Pulmonary artery endothelial cell (primary cell): ENCODE measurements around the gene FCHO2. TPM values are rescaled to one million over a fixed set of nuclear protein-coding genes. Genes with fewer than 3 reads are reported as not detected.
"Not testable (repeated sequence)": the region's sequence is repeated elsewhere in the genome, so short reads cannot be mapped to it uniquely, and the experiment has no call there.

ENCODE experiments used
- DNase-seq: peaks from one replicate; pipeline ENCODE4 v3.0.0-alpha.2; 2011; ENCODE audit warnings: low read depth, low spot score
- total RNA-seq: library from RNA; depleted of rRNA; stranded (reverse); fragments of >200 nt; gene quantifications from 2 replicates; pipeline ENCODE4 v1.2.3, GENCODE V29; 2014

Gene FCHO2
- total RNA-seq, 1 donor from 2014 or later = 20.4 TPM

DNA sequence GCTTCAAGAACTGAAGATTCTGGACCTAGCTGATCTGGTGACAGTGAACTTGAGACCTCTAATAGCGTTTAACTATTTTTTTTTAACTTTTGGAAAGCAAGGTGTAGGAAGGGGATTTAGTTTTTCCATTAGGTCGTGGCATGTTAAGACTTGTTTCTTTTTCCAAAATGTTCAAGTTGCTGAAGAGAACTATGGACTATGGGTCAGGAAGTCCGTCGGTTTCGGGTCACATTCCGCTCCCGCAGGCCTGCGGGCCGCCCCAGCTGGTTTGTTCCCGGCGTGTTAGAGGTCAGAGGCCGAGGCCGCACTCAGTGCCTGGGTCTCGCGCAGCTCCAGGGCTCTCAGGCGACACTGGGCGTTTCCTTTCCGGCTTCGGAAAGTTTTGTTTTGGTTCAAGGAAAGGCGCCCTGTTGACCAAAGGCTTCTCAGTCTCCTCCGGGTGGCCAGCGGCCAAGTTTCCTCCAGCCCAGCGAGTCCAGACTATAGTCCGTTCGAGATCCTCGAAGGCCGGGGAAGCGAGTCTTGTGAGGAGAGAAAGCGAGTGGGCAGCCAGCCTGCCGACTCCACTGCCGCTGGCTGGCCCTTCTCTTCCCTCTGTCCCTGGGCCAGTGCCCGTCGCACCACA is 586 bp upstream of the FCHO2 start:
- DNase-seq = peak; percentile 27

DNA sequence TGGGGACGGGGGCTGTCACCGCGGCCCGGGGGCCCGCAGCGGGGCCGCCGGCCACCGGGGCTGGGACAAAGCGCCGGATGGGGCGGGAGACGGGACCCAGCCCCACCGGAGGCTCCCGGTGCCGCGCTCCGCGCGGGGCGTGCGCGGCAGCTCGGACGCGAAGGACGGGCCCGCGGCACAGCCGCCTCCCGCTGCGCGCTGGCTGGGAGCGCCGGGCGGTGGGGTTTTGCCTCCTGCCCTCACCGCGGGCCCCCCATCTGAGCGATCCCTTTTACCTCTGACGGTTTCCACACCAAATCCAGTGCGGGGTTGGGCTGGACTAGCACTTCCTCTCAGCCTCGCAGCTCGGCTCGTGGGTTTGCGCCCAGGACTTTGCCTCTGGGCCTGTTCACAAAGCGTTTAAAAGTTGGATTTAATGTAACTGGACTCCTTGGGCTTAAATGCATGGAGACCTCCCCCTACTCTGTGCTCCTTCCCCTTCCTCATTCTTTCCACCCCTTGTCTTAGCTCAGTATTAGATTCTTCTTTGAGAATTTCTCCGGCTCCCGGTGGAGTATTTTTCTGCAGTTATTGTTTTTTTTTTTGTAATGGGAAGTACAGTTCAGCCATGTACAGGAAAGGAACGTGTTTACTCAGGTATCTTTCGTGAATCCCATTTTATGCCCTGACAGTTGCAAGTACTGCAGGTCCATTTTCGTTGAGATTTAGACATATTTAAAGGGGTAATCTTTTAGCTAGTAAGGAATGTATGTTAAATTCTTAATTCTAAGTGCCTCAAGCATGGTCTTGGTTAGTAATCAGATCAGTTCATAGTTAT is 691 bp downstream of the FCHO2 start:
- no peak for DNase-seq

DNA sequence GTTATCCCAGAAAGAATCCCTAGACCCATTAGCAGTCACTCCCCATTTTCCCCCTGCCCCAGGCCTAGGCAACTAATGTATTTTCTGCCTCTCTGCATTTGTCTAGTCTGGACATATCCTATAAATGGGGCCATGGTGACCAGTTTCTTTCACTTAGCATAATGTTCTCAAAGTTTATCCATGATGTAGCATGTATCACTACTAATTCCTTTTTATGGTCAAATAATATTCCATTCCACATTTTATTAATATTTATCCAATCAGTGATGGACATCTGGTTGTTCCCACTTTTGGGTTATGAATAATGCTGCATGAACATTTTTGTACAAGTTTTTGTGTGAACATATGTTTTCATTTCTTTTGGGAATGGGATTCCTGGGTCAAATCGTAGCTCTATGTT is 1.5 kb downstream of the FCHO2 start:
- DNase-seq = no peak

DNA sequence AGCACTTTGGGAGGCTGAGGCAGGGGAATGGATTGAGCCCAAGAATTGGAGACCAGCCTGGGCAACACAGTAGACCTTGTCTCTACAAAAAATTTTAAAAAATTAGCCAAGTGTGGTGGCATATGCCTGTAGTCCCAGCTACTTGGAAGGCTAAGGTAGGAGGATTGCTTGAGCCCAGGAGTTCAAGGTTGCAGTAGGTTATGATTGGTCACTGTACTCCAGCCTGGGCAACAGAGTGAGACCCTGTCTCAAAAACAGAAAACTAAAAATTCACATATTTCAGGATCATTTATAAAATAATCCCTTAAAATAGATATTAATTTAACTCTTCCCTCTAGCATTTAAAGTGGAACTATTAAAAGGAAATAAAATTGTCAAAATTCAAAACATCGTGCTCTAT is 3.4 kb downstream of the FCHO2 start:
- DNase-seq = no peak

DNA sequence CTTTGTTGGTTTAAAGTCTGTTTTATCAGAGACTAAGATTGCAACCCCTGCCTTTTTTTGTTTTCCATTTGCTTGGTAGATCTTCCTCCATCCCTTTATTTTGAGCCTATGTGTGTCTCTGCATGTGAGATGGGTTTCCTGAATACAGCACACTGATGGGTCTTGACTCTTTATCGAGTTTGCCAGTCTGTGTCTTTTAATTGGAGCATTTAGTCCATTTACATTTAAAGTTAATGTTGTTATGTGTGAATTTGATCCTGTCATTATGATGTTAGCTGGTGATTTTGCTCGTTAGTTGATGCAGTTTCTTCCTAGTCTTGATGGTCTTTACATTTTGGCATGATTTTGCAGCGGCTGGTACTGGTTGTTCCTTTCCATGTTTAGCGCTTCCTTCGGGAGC is 18.6 kb downstream of the FCHO2 start:
- not testable (repeated sequence) for DNase-seq

DNA sequence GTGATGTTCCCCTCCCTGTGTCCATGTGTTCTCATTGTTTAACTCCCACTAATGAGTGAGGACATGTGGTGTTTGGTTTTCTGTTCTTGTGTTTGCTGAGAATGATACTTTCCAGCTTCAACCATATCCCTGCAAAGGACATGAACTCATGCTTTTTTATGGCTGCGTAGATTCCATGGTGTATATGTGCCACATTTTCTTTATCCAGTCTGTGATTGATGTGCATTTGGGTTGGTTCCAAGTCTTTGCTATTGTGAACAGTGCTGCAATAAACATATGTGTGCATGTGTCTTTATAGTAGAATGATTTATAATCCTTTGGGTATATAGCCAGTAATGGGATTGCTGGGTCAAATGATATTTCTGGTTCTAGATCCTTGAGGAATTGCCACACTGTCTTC is 21.0 kb downstream of the FCHO2 start:
- not testable (repeated sequence) for DNase-seq

DNA sequence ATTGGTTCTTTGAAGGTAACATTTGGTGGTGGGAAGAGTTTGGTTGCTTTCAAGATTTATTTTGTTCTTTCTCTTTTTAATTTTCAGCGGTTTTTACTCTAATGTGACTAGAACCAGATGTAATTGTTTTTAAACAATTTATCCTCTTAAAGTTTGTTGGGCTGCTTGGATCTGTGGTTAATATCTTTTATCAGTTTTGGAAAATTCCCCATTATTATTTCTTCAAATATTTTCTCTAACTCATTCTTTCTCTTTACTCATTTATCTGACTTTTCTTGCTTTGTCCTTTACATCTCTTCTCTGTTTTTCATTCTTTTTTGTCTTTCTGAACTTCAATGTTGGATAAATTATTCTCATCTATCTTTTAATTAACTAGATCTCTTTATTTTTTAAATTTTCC is 29.9 kb downstream of the FCHO2 start:
- DNase-seq = no peak

DNA sequence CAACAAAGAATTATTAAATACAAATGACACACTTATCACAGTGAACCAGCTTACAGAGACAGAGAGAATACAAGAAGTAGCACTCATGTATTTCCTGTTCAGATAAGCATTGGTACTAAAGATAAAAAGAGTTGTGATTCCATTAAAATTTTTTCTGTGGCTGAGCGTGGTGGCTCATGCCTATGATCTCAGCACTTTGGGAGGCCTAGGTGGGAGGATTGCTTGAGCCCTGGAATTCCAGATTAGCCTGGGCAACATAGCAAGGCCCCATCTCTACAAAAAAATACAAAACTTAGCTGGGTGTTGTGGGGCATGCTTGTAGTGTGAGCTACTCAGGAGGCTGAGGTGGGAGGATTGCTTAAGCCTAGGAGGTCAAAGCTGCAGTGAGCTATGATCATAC is 32.9 kb downstream of the FCHO2 start:
- DNase-seq = peak; percentile 24

DNA sequence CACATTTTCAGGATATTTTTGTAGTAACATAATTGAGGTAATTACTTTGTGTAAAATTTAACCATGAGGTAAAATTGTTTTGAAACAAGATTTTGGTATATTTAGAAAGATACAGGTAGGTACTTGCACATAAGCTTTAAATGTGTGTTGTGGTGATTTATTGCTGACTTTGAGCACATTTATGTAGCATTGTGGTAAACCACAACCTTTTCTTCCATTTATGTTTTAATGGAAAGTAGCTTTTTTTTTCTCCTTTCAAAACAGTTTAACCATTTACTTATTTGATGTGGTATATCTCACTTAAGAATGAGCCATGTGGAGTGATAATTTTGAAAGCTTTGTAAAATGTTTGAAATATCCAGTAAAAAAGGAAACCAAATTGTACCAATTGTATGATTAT is 35.6 kb downstream of the FCHO2 start:
- no peak for DNase-seq

DNA sequence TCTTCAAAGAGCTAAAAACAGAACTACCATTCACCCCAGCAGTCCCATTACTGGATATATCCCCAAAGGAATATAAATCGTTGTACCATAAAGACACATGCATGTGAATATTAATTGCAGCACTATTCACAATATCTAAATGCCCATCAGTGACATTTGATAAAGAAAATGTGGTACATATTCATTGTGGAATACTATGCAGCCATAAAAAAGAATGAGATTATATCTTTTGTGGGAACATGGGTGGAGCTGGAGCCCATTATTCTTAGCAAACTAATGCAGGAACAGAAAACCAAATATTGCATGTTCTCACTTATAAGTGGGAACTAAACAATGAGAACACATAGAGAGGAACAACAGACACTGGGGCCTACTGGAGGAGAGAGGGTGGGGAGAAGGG is 38.7 kb downstream of the FCHO2 start:
- no peak for DNase-seq

DNA sequence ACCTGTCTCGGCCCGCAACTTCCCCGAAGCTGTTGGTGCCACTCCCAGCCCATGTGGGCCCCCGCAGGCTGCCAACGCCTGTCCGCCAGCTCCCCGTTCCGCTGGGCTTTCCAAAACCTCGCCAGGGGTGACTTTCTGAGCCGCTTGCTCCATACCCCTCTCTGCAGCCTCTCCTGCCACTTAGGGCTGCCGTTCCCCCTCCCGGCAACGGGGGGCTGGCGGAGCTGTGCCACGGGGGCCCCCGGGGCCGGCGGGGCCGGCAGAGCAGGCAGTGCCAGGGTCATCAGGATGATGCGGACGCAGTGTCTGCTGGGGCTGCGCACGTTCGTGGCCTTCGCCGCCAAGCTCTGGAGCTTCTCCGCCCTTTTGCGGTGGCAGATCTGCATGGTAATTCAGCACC is 40.8 kb downstream of the FCHO2 start:
- no peak for DNase-seq

DNA sequence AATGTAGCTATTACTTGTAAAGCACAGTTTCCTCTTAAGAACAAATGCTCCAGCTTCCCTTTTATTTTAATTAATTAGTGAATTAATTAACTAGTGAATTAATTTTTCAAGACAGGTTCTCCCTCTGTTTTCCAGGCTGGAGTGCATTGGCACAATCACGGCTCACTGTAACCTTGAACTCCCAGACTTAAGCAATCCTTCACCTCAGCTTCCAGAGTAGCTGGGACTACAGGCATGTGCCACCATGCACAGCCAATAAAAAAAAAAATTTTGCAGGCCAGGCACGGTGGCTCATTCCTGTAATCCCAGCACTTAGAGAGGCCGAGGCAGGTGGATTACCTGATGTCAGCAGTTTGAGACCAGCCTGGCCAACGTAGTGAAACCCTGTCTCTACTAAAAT is 44.1 kb downstream of the FCHO2 start:
- DNase-seq = no peak

DNA sequence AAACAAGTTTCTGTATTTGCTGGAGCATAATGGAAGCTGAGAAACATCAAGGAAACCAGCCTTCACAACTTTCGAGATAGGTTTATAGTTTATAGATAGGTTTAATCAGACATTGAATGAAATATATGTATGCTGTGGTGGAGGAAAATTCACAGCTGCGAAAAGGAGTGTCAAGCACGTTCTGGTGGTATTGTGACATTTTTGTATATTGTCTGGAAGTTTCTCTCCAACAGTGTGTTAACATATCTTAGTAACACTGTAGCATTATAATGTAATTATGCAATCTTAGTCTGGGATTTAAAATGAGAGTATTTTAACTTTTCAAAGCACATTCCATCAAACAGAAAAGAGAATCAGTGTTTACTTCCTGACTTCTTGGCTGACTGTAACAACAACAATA is 50.0 kb downstream of the FCHO2 start:
- no peak for DNase-seq

DNA sequence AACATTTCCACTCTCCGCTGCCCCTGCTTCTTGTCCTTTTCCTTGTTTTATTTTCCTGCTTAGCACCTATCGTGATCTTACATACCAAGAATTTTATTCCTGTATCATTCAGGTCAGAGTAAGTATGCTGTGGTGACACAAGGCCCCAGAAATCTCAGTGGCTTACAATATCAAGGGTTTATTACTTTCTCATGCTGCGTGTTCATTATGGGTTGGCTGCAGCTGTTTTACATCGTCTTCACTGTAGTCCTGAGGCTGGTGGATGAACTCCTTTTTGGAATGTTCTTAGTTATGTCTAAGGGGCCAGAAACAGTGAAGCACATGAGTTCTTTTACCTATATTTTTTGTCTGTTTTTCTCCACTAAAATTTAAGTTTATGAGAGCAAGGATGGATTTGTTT is 51.2 kb downstream of the FCHO2 start:
- no peak for DNase-seq

DNA sequence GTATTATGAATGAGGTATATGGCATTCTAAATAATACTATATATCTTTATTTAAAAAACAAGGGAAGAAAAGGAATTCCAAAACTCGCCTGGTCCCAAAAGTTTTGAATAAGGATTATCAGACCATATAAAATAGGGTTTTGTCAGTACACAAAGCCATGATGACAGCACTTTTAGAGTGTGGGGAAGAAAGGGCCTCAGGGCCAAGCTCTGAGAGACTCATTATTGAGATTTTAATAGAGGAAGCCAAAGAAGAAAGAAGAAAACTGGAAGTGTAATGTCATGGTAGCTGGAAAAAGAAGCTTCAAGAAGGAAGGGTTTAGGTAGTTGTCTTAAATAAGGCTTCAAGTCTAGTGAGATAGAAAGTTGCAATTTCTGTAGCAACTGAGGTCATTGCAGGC is 53.0 kb downstream of the FCHO2 start:
- DNase-seq = no peak

DNA sequence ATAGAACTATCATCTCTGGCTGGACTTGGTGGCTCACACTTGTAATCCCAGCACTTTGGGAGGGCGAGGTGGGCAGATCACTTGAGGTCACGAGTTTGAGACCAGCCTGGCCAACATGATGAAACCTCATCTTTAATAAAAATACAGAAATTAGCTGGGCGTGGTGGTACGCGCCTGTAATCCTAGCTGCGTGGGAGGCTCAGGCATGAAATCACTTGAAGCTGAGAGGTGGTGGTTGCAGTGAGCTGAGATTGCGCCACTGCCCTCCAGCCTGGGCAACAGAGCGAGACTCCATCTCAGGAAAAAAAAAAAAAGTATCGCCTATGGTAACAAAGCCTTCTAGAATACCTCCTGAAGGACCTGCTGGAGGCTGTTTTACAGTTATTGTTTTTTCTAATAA is 55.8 kb downstream of the FCHO2 start:
- not testable (repeated sequence) for DNase-seq

DNA sequence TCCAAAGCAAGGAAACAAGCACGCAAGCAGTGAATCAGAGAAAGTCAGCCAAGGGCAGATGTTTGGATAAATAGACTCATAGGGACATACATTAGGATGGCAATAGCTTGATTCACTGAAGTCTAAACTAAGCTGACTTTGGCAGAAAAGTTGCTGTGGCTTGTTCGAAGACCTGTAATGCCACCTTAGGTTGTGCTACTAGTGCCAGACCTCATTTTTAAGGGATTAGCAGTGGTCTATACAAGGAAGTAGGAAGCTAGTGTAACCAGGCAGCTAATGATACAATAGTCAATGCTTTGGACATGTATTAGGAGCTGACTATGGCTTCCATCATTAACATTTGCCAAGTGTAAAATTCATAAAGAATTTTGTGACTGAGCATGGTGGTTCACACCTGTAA is 63.1 kb downstream of the FCHO2 start:
- DNase-seq = no peak

DNA sequence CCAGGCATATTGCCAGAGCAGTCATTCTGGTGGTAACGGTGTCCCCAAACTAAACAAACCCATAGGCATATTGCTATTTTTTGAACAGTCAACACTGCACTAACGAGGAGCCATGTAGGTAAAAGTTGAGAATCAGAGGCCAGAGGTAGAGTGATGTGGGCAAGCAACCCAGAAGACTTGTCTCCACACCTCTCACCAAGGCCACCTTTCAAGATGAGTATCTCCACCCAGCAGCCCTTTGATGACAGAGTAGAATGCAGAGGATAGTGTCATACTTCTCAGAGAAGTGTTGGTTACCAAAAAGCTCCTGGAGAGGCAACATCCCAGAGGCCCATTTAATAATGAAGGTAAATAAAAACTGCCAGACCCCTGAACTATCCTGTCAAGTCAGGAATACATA is 63.9 kb downstream of the FCHO2 start:
- no peak for DNase-seq

DNA sequence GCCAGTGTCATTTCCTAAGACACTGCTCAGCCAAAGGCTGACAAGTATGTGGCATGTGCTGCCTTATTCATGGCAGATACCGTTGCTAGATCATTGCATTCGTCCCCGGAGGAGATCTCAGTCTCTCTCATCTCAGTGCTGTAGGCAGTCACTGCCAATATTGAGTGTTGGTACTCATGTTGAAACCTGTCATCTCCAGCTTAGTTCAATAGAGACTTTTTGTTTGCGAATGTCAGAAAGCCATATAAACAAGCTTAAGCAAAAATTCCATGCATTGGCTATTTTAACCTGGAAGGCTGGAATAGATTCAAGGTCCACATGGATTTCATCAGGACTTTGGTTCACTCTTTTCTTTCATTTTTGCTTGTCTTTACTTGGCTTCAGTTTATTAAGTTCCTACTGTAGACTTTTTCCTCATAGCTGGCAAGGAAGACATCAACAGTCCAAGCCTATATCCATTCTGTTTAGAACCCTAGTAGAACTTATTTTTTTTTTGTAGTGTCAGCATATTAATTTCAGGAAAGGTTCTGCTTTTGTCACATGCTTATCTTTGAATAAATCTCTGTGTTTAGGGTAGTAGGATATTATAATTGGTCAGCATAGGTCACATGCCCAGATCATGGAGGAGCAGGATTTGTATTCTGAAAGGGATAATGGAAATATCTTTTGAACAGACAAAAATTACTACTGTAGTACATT is 66.8 kb downstream of the FCHO2 start:
- no peak for DNase-seq

DNA sequence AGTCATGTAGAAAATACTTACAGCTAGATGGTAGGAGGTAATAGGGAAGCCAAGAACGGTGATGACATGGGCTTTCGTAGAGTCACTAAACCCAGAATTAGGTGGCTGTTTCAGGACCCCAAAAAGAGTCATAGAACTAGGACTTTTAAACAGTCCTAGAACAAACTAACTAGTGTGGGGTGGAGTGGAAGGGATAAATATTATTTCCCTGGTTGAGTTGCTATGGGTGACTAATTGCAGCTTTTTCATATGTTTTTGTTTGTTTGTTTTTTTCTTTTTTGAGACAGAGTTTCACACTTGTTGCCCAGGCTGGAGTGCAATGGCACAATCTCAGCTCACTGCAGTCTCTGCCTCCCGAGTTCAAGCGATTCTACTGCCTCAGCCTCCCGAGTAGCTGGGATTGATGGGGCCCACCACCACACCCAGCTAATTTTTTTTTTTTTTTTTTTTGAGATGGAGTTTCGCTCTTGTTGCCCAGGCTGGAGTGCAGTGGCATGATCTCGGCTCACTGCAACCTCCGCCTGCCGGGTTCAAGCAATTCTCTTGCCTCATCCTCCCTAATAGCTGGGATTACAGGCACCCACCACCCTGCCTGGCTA is 69.2 kb downstream of the FCHO2 start:
- DNase-seq = not testable (repeated sequence)

DNA sequence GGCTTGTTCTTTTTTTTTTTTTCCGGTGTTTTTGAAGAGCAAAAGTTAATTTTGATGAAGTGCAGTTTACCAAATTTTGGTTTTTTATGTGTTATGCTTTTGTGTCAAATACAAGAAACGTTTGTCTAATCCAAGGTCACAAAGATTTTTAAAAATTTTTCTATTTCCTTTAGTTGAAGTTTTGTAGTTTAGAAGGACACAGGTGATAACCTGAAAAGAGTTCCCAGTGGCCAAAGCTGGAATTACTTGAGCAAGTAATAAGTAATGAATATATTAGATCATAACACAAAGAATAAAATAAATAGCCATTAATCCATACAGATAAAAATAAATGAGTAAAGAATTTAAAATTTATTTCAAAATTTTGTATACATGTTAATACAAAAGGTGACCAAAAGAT is 71.5 kb downstream of the FCHO2 start:
- no peak for DNase-seq

DNA sequence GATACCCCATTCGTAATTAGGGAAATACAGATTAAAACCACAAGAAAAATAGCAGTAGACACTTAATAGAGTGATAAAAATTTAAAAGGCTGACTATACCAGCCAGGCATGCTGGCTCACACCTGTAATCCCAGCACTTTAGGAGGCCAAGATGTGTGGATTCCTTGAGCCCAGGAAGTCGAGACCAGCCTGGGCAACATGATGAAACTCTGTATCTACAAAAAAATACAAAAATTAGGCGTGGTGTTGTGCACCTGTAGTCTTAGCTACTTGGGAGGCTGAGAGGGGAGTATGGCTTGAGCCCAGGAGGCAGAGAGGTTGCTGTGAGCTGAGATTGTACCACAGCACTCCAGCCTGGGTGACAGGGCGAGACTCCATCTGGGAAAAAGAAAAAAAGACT is 72.0 kb downstream of the FCHO2 start:
- no peak for DNase-seq
